HK-2 (cell line): ENCODE data around the gene TNKS1BP1.
A peak's percentile ranks its signal among the peaks of the same experiment; 100 is the strongest.
"Not testable (repeated sequence)": the region's sequence is repeated elsewhere in the genome, so short reads cannot be mapped to it uniquely, and the experiment has no call there.

Experiments
- DNase-seq: peaks from one replicate; pipeline ENCODE4 v3.0.0-alpha.2; 2018; ENCODE audit not compliant: unreplicated experiment

Gene TNKS1BP1

DNA sequence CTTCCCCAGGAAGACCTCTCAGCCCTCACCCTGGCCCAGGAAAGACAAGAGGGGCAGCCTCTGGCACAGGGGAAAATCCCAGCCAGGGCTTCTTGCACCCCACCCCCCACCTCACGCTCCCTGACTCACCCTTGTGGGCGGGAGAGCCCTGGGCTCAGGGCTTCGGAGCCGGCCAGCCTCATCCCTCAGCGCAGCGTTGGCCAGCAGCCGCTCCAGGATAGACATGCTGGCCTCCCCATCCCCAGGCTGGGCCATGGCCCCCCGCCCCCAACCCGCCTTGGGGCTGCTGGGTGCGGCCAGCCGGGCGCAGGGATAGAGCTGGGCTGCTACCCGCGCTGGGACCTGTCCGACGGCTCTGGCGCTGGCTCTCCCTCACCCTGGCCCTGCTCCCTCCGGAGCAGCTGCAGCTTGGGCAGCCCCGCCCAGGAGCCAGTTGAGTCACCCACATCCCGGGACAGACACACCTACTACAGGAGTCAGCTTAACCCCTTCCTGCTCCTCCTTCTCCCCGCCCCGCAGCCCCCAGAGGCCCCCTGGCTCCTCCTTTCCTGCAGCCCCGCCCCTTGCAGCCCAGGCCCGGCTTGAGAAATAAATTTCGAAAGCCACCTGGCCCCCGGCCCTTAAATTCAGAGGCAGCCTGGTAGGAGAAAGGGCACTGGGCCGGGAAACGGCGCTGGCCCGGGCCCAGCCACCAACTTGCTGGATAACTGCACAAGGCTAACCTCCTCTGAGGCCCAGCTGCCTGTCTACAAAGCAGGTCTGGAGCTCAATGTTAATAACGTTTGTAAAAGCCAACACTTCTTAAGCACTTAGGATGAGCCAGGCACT, 13.4 kb downstream of the TNKS1BP1 start:
- DNase-seq, result peak; percentile 88

DNA sequence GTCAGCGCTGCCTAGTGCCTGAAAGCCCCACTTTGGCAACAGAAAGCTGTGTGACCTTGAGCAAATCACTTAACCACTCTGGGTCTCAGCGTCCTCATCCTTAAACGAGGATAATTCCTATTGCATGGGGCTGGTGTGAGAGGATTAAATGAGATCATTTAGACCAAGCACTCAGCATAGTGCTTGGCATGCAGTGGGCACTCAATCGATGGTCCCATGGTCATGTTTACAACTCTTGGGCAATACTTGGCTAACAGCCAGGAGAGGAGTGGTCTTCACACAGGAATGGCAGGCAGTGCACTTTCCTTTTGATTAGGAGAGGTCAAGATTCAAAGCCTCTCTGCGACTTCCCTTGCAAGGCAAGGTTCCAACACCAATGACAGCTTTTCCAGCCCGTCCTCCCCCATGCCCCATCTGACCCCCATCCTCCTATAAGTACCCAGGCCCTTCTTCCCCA, 14.1 kb downstream of the TNKS1BP1 start:
- DNase-seq, result no peak

DNA sequence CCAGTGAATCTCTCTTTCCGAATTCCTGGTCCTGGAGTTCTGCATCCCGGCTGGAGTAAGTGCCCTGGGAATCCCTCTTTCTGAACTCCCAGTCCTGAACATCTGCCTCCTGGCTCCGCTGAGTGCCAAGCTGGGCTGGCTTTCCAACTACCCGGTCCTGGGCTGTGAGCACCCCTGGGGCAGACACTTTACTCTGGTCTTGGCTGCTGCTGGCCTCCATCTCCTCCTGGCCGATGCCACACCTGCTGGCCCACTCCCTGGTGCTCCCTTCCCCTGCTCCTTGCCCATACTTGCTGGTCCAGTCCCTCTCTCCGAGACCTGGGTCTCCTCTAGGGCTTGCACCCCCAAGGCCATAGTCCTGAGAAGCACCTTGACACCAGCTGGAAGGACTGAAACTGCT, 14.7 kb downstream of the TNKS1BP1 start:
- DNase-seq, result no peak

DNA sequence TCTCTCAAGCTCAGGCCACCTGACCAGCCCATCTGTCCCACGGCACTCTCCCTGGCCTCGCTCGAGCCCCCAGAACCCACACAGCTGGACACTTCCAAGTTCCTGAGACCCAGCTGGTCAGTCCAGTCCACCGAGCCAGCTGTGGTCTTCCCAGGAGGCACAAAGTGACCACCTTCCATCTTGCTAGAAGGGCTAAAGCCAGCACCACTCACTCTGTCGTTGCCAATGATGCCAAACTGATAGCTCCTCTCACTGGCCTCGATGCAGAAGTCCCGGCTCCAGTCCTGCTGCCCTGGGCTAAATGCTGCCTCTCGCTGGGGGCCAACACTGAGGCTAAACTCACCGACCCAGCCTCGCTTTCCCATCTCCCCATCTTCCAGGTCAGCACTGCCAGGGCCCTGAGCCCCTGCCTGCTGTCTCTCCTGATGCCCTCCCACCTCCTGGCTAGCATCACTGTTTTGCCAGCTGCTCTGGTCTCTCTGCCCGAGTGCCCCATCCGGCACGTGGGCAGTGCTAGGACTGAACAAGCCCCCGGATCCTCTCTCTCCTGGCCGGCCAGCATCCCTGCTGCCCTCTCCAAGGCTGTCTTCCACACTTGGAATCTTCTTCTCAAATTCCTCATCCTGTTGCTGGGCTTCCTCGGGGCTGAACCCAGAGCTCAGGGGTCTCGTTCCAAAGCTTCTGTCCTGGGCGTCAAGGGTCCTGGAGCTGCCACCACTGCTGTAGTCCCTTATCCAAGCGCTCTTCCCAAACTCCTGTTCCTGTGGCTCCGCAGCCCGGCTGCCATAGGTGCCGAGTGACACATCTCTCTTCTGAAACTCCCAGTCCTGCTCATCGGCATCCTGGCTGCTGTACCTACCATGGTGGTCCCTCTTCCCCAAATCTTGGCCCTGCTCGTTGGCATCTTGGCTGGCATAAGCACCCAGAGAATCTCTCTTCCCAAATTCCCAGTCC, 15.4 kb downstream of the TNKS1BP1 start:
- DNase-seq, result no peak

DNA sequence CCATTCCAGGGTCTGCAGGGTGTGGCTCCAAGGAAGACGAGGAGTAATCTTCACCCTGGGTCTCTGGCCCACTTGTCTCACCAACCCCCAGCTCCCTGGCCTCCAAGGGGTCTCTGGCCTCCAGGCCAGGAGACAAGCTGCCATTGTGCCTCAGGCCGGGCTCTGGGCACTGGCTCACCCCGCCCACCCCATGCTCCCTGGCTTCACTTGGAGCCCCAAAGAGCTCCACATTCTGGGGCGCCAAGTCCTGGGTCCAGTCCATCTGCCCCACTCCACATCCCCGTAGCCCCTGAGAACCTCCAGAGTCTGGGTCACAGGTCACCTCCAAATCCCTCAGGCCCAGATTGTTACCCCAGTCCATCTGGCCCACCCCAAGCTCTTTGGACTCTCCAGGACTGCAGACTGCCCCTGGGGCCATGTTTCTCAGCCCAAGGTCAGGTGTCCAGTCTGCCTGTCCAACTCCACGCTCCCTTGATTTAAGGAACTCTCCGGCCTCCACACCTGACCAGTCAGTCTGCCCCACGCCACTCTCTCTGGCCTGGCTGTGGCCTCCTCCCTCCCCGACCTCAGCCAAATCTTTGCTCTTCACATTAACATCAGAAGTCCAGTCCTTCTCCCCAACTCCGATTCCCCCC, 16.2 kb downstream of the TNKS1BP1 start:
- DNase-seq, result no peak

DNA sequence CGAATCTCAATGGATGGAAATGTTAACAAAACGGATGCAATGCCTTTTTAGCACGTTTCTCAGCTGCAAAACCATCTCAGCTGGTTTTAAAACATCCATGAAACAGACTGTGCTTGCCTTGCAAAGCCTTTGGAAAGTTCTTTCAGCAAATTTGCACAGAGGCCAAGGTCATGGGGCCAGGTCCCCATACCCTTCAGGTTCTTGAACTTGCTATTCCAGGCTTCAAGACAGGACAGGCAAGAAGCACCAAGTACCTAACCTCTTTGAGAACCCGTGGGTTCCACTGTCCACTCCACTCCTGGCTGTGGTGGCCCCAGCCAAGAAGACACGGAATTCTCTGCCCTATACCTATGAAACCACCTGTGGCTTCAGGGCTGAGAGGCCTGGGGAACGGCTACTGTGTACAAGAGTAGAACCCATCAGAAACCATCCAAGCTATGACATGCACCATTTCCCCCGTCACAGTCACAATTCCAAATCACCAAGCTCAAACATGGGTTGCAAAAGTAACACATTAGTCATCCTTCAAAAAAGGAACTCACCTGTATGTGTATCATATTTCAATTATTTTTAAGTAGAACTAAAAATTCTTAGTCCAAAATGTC, 17.0 kb downstream of the TNKS1BP1 start:
- DNase-seq, result no peak

DNA sequence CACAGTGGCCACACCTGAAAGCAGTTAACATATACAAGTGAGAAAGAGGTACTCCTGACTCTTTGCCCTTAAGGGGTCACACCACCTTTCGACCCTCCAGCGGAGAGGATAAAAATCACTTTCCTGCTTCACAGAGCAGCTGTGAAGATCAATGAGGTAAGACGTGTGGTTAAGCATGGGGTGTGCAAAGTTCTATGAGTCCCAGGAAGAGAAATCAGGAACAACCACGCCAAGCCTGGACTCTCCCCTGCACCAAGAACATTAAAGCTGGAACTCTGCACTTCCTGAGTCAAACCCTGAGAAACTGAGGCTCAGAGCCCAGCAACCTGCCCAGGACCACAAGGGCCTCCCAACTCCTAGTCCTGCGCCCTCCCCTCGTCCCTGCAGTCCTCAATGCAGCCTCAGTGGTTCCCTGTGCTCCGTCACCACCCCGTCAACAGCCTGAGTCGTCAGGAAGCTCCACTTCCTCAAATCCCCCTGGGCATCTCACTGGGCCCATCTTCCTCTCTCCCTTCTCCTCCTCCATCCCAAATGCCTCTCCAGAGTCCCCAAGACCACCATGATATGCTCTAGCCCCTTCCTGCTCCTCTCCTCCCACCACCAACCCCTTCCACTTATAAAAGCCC, 17.7 kb downstream of the TNKS1BP1 start:
- no peak for DNase-seq

DNA sequence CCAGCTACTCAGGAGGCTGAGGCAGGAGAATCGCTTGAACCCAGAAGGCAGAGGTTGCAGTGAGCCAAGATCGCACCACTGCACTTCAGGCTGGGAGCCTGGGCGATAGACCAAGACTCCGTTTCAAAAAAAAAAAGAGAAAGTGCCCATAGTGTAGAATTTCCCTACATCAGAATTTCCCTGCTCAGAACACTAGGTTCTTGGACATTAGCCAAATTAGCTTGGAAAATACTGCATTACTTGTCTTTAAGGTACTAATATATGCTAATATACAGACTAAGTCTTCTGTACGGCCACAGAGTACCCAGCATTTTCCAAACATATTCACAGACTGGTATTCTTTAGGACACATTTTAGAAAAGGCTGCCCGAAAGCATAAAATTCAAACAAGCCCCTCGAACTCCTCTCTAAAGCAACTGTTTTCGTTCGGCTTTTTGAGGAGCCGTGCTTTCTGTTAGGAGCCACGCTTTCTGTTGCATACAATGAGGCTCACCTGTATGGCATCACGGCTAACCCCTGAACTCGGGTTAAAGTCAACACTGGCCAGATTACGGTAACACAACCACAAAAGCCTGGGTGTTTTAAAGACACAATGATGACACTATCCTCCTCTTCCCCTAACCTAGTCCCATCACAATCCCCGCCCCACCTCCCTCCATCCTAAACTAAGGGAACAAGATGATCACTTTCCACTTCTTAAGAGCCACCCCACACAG, 18.4 kb downstream of the TNKS1BP1 start:
- no peak for DNase-seq

DNA sequence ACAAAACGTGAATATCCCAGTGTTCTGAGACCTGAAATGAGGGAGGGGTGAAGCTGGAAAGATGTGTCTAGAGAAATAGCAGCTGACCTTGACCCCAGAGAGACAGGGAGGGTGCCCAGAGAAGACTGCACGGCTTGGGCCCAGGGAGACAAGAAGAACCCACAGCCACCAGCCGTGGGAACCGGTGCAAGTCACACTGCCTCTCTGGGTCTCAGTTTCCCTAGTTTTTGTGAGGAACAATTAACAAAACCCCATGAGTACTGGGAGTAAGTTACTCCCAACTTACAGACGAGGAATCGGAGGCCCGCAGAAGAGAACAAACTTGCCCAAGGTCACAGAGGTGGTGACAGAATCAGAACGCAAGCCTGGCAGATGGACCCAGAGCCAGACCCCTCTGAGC, 19.2 kb downstream of the TNKS1BP1 start:
- DNase-seq, result no peak

DNA sequence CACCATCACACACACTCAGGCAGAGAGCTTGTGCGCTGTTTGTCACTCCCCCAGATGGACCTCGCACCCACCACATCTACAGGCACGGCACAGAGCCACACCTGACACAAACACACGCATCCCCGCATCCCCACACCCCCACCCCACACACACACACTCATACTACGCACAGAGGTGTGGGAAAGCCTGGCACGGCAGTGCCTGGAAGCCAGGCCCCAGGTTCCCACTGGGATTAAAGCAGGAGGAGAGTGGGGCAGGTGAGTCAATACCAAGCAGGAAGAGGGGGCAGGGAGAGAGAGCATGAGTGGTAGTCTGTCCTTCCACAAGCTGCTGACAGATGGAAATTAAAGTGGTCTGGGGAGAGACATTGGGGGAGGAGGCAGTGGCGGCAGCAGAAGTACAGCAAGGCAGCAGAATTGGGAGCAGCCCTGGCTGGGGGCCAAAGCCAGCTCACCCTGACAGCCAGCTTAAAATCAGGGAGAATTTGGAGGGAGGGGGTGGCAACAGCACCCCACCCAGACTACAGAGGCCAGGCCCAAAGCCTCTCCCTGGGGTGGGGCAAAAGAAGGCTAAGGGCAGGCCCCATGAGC, 20.7 kb downstream of the TNKS1BP1 start:
- DNase-seq, result peak; percentile 40

DNA sequence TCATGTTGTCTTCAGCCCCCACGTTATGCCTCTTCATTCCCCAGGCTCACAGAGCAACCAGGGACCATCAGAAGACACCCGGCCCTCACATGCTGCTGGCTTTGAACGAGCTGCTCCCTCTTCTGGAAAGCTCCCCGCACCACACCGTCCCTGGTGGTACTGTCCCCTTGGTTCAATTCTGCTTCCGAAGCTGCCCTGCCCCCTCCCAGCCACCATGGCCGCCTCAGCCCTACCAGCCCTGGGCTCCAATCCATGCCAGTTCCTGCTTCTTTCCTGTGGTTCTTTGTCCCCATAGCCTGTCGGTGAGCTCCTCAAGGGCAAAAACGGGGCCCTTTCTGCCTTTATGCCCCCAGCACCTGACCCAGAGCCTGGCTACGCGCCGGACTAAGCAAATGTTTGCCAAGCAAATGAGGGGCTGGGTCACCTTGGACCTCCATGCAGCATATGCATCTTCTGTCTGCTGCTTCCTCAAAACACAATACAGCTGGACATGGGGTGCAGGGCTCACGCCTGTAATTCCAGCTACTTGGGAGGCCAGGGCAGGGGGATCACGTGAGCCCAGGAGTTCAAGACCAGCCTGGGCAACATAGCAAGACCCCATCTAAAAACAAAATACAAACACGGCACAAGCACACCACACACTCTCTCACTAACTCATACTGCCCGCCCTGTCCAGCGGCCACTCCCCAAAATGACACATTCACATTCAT, 21.3 kb downstream of the TNKS1BP1 start:
- no peak for DNase-seq

DNA sequence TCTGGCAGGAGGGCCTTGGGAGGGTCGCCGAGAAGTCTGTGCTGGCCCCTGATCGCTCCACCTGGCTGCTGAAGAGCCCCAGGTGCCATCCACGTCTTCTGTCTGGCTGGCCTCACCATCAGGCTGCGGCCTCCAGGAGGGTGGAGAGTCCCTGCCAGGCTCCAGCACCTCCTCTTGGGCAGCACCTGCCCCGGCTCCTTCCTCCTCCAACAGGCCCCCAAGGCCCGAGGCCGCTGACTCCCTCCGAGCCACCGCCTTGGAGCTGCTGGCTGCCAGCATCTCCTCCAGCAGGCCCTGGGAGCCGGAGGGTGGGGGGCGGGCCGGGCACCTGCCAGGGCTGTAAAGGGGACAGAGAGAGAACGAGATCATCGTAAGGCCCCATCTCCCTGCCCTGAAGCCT, 22.3 kb downstream of the TNKS1BP1 start:
- no peak for DNase-seq

DNA sequence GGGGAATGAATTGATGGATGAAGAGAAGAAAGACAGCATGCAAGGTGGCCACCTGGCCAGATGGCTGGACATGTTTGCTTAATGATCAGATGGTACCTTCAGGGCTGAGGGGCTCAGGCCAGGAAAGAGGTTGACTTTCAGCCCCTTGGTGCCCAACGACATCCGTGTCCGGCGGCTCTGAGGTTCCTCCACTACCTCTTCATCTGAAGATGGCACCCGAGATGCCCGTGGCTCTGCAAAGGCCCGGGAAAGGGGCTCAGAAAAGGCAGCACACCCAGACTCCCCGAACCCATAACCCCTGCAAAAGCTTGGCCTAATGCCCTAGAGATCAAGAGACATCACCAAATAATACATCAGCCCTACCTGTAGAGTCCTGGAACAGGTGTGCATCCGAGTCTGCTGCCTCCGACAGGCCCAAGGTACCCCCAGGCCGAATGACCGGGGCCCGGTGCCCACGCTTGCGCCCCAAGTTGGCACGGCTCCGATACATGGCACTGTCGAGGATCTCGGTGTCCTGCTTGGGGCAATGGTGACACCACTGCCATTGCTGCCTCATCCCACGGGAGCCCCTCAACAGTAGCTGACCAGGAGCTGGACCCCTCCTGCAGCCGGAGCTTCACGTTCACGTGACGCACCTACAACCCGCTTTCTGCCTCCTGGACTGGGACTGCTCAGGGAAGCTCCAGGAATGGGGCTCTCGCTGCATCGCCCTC, 22.9 kb downstream of the TNKS1BP1 start:
- DNase-seq, result no peak

DNA sequence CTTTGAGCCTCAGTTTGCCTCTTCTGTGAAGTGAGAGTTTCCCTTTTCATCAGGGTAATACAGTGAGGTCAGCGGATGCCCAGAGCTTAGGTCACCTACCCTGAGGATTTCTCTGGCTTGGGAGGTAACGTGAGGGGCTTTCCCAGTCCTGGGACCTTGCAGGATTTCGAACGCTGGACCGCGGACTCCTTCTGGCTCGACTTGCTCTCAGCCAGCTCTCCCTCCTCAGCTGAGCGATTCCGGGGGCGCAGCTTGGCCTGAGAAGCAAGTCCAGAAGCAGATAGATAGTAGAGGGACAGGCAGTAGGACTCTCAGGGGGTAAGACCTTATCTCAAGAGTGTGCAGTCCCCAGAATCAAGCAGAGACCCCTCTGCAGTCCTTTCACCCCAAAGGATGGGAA, 24.0 kb downstream of the TNKS1BP1 start:
- no peak for DNase-seq

DNA sequence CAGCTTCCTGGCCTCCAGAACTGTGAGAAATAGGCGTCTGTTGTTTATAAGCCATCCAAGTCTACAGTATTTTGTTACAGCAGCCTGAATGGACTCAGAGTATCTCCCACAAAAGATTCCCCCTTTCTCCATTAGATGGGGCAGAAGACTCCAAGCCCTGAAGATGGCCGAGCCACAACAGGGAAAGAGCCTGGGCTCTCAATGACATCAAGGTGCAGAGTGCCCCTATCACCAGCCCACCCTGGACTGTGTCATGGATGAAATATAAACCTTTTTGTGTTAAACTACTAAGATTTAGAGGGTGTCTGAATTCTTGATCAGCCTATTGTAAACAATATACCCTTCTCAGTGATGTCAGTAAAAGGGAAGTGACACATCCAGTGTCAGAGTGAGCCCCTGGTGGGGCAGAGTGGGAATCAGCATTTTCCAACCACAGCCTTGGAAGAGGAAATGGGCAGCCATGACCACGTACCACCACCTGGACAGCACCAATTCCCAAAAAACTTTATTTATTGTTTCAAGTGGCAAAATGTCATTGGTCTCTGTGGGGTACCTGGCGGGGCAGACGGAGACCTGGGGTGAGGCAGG, 25.5 kb downstream of the TNKS1BP1 start:
- DNase-seq, result no peak

DNA sequence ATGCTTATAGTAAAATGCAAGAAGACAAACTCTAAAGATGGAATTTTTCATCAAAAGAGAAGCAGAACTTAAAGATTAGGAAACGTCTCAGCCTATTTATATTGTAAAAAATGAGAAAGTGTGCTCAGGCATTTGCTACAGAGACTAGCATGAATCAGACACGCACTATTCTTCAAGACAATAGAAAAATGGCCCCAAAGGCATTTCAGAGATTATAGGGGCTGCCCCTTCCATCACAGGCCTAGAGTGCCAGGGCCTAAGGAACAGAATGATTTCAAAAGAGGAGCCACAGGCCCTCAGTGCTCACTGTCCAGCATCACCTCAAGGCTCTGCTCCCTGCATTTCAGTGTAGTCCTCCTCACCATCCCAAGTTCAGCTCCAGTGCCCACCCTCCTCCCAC, 27.5 kb downstream of the TNKS1BP1 start:
- no peak for DNase-seq

DNA sequence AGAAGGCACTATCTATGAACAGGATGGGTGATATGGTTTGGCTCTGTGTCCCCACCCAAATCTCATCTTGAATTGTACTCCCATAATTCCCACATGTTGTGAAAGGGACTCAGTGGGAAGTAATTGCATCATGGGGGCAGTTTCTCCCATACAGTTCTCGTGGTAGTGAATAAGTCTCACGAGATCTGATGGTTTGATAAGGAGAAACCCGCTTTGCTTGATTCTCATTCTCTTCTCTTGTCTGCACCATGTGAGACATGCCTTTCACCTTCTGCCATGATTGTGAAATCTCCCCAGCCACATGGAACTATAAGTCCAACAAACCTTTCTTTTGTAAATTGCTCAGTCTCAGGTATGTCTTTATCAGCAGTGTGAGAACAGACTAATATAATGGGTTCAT, 28.5 kb downstream of the TNKS1BP1 start:
- DNase-seq, result not testable (repeated sequence)
